Spinal cord (tissue), 10 donors: ENCODE measurements around the gene ACOXL. TPM values are rescaled to one million over a fixed set of nuclear protein-coding genes. Genes with fewer than 3 reads are reported as not detected.

Experiments used
- DNase-seq, 6 donors: peaks; one replicate each; pipeline versions ENCODE4 v3.0.0 to v3.0.0-alpha.2; 2013 to 2015; ENCODE audit warnings: low spot score in 6 of 6, low read depth in 4 of 6
- H3K27ac ChIP-seq: one replicate; pipeline ENCODE4 v1.5.1; 2013; ENCODE audit warnings: low read depth, low read length, control low read depth
- H3K27me3 ChIP-seq: one replicate; pipeline ENCODE4 v1.6.1; 2013; ENCODE audit warnings: low read length; ENCODE audit not compliant: control insufficient read depth, insufficient read depth
- H3K36me3 ChIP-seq: one replicate; pipeline ENCODE4 v1.6.1; 2013; ENCODE audit warnings: low read length; ENCODE audit not compliant: control insufficient read depth, insufficient read depth
- H3K4me1 ChIP-seq: one replicate; pipeline ENCODE4 v1.6.1; 2013; ENCODE audit warnings: low read length; ENCODE audit not compliant: control insufficient read depth, insufficient read depth
- H3K4me3 ChIP-seq: one replicate; pipeline ENCODE4 v1.5.1; 2013; ENCODE audit warnings: low read depth, low read length, control low read depth
- H3K9me3 ChIP-seq: one replicate; pipeline ENCODE4 v1.6.1; 2013; ENCODE audit warnings: low read length; ENCODE audit not compliant: control insufficient read depth, insufficient read depth
- WGBS: methylation state at CpG from one replicate; pipeline ENCODE4 v1.1.5; 2013; ENCODE audit warnings: missing lambda C conversion rate; ENCODE audit not compliant: insufficient coverage; 5-methylcytosine and 5-hydroxymethylcytosine counted together
- polyA plus RNA-seq, 2 donors: library from polyadenylated mRNA; unstranded; fragments of 120-200 nt; gene quantifications; one replicate each; pipeline ENCODE4 v1.2.1, GENCODE V29; 2013; ENCODE audit not compliant: insufficient read length in 2 of 2
- total RNA-seq, 2 donors: library from RNA; depleted of rRNA in 1 of 2; stranded (reverse); fragments of 120-200 nt in 1 of 2; fragments of >200 nt in 1 of 2; gene quantifications; one replicate each; pipeline versions ENCODE4 v1.2.3 to v1.2.4, GENCODE V29; 2013 to 2014
- donor health status: healthy.

Gene ACOXL
- total and polyA plus RNA-seq, 4 donors = 0.06 to 0.45 (median 0.26) TPM

- 70% methylated on average over 9 of the region's 12 CpGs for WGBS
- H3K27ac ChIP-seq = no peak overlapping the region
- no peaks in the 10 kb centered on the region for H3K9me3 ChIP-seq
- peak in 1 of 6 donors; percentile 35 for DNase-seq
- H3K27me3 ChIP-seq = no peaks in the 10 kb centered on the region
- H3K4me1 ChIP-seq = no peaks in the 10 kb centered on the region
- no peak overlapping the region for H3K4me3 ChIP-seq
- H3K36me3 ChIP-seq = no peaks in the 10 kb centered on the region
Measured at GRCh38 chr2:111048856-111049768, 316.7 kb downstream of the ACOXL start.

GRCh38 chr2:111049792-111050640 is 317.6 kb downstream of the ACOXL start:
- Histone ChIP-seq H3K27ac (no peak overlapping the region), H3K36me3 (no peaks in the 10 kb centered on the region), H3K4me1 (no peaks in the 10 kb centered on the region), H3K9me3 (no peaks in the 10 kb centered on the region), H3K4me3 (no peak overlapping the region), H3K27me3 (no peaks in the 10 kb centered on the region)
- DNase-seq = peak in 1 of 6 donors; percentile 63
- 96% methylated on average over 6 of the region's 8 CpGs for WGBS

- Histone ChIP-seq H3K4me1 (no peaks in the 10 kb centered on the region), H3K9me3 (no peaks in the 10 kb centered on the region), H3K27me3 (no peaks in the 10 kb centered on the region), H3K4me3 (no peak overlapping the region), H3K27ac (no peak overlapping the region), H3K36me3 (no peaks in the 10 kb centered on the region)
- no peak for DNase-seq
- 91% methylated on average over 4 of the region's 9 CpGs for WGBS
Measured at GRCh38 chr2:111050701-111051376, 318.5 kb downstream of the ACOXL start.

- Histone ChIP-seq H3K36me3 (no peaks in the 10 kb centered on the region), H3K27ac (no peak overlapping the region), H3K27me3 (no peaks in the 10 kb centered on the region), H3K4me1 (no peaks in the 10 kb centered on the region), H3K9me3 (no peaks in the 10 kb centered on the region), H3K4me3 (no peak overlapping the region)
- 97% methylated on average over 4 of the region's 6 CpGs for WGBS
- DNase-seq = no peak
Measured at GRCh38 chr2:111052621-111053020, 320.2 kb downstream of the ACOXL start.

- no peak overlapping the region for H3K4me3 ChIP-seq
- DNase-seq = no peak
- no peaks in the 10 kb centered on the region for H3K4me1 ChIP-seq
- no peak overlapping the region for H3K27ac ChIP-seq
- H3K9me3 ChIP-seq = no peaks in the 10 kb centered on the region
- WGBS = no CpG with 5 or more reads among the region's 1 CpG
- H3K27me3 ChIP-seq = no peaks in the 10 kb centered on the region
- H3K36me3 ChIP-seq = no peaks in the 10 kb centered on the region
Measured at GRCh38 chr2:111053266-111053665, 320.9 kb downstream of the ACOXL start.

GRCh38 chr2:111053825-111054515 is 321.6 kb downstream of the ACOXL start:
- no peak overlapping the region for H3K4me3 ChIP-seq
- 86% methylated on average over 5 of the region's 5 CpGs for WGBS

GRCh38 chr2:111054791-111055691 is 322.7 kb downstream of the ACOXL start:
- H3K27ac ChIP-seq = no peak overlapping the region
- 63% methylated on average over 4 of the region's 8 CpGs for WGBS

More at GRCh38 chr2:111053825-111054515, 321.6 kb downstream of the ACOXL start:
- Histone ChIP-seq H3K4me1 (no peaks in the 10 kb centered on the region), H3K9me3 (no peaks in the 10 kb centered on the region), H3K27me3 (no peaks in the 10 kb centered on the region), H3K27ac (no peak overlapping the region), H3K36me3 (no peaks in the 10 kb centered on the region)
- DNase-seq = no peak

GRCh38 chr2:111055735-111056134 is 323.4 kb downstream of the ACOXL start:
- no peak for DNase-seq

More at GRCh38 chr2:111054791-111055691, 322.7 kb downstream of the ACOXL start:
- no peak for DNase-seq
- no peaks in the 10 kb centered on the region for H3K36me3 ChIP-seq
- no peaks in the 10 kb centered on the region for H3K27me3 ChIP-seq
- H3K9me3 ChIP-seq = no peaks in the 10 kb centered on the region
- H3K4me1 ChIP-seq = no peaks in the 10 kb centered on the region
- no peak overlapping the region for H3K4me3 ChIP-seq

More at GRCh38 chr2:111055735-111056134, 323.4 kb downstream of the ACOXL start:
- Histone ChIP-seq H3K9me3 (peaks cover 2% of the 10 kb centered on the region), H3K27ac (no peak overlapping the region), H3K4me1 (no peaks in the 10 kb centered on the region), H3K4me3 (no peak overlapping the region), H3K27me3 (no peaks in the 10 kb centered on the region), H3K36me3 (no peaks in the 10 kb centered on the region)
- 100% methylated on average over 1 of the region's 2 CpGs for WGBS
